H1 (cell line): ENCODE results near the gene CEP89. TPM values are rescaled to one million over a fixed set of nuclear protein-coding genes. Genes with fewer than 3 reads are reported as not detected.

ENCODE experiments used
- HDAC2 ChIP-seq, 2 experiments: fragments of 300-600 bp in 1 of 2; sonication (generic) in 1 of 2; IDR thresholded peaks; 2 replicates each; pipeline ENCODE4 v1.6.1; 2011 to 2012; ENCODE audit warnings: low read depth in 2 of 2, low read length in 2 of 2, mild to moderate bottlenecking in 2 of 2, moderate library complexity in 2 of 2, borderline replicate concordance in 1 of 2, inconsistent platforms in 1 of 2
- HDAC6 ChIP-seq: IDR thresholded peaks from one replicate; pipeline ENCODE4 v1.7.1; 2012; ENCODE audit warnings: low read depth, mild to moderate bottlenecking, inconsistent platforms, low read length, moderate library complexity
- KDM1A ChIP-seq: fragments of 200-600, 300-600 bp; sonication (generic); IDR thresholded peaks from 2 replicates; pipeline ENCODE4 v1.7.1; 2016; ENCODE audit warnings: mild to moderate bottlenecking, low read length, borderline replicate concordance
- TAF1 ChIP-seq: IDR thresholded peaks from 2 replicates; pipeline ENCODE4 v1.6.1; 2011; ENCODE audit warnings: mild to moderate bottlenecking, low read depth, low read length
- polyA plus RNA-seq, 7 experiments: library from polyadenylated mRNA; depleted of rRNA in 3 of 7; stranded (reverse) in 5 of 7; unstranded in 2 of 7; fragments of >200 nt in 5 of 7; fragments of 200-250 nt in 2 of 7; gene quantifications; 1 replicate in 5 of 7; 2 replicates in 1 of 7; 4 replicates in 1 of 7; pipeline versions ENCODE4 v1.2.1 to v1.2.3, GENCODE V29; 2011 to 2013; ENCODE audit warnings: missing spikeins in 2 of 7, mixed read lengths in 2 of 7
- total RNA-seq: library from RNA; stranded (reverse); fragmentation: NEBNext Ultra II Directional; extraction: Animal tissue kit (Norgen Biotek cat#: 25700); gene quantifications from 2 replicates; pipeline ENCODE4 v1.2.1, GENCODE V29; 2021

Gene CEP89
- total and polyA plus RNA-seq, 2 of the 8 experiments (the other 6 are each of a cell fraction or from before 2014, with no cell fraction given): 23.0 to 23.6 TPM

DNA sequence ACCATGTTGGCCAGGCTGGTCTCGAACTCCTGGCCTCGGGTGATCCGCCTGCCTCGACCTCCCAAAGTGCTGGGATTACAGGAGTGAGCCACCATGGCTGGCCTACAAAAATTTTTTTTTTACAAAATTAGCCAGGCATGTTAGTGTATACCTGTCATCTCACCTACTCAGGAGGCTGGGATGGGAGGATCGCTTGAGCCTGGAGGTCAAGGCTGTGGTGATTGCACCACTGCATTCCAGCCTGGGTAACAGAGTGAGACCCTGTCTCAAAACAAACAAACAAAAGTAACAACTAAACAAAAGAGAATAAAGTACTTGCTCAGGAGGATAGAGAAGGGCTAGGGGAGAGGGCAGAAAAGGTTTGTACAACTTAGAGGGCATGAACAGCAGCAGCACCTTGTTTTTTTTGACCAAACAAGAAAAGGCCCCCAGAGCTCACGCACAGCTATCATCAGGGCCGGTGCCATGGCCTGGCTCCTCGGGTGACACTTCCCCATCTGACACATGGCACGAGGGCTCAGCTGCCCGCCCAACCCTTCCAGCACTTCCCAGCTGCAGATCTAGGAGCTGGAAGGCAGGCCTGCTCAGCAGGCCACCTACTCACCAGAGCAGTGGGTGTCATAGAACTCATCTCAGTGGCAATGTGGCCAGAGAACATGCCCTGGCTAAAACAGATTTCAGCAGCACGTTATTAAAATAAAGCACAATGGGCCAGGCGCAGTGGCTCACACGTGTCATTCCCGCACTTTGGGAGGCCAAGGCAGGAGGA lies 93.6 kb downstream of the CEP89 start (continued):
- TF ChIP-seq HDAC2 (IDR thresholded peaks at IDR 0.05; ENCODE audit: borderline replicate concordance in 1 of 2, low read depth in 2 of 2, low read length in 2 of 2): no peak
- TF ChIP-seq KDM1A: no peak
- TF ChIP-seq HDAC6: no peak
- no peak for TF ChIP-seq TAF1
